ENCODE measurements around the gene SCYL1. TPM values are rescaled to one million over a fixed set of nuclear protein-coding genes. Genes with fewer than 3 reads are reported as not detected.

Gene SCYL1
- total and polyA plus RNA-seq, 2 donors (not counting 1 experiment from before 2014, with no cell fraction given), result 76.5 to 85.5 TPM

DNA sequence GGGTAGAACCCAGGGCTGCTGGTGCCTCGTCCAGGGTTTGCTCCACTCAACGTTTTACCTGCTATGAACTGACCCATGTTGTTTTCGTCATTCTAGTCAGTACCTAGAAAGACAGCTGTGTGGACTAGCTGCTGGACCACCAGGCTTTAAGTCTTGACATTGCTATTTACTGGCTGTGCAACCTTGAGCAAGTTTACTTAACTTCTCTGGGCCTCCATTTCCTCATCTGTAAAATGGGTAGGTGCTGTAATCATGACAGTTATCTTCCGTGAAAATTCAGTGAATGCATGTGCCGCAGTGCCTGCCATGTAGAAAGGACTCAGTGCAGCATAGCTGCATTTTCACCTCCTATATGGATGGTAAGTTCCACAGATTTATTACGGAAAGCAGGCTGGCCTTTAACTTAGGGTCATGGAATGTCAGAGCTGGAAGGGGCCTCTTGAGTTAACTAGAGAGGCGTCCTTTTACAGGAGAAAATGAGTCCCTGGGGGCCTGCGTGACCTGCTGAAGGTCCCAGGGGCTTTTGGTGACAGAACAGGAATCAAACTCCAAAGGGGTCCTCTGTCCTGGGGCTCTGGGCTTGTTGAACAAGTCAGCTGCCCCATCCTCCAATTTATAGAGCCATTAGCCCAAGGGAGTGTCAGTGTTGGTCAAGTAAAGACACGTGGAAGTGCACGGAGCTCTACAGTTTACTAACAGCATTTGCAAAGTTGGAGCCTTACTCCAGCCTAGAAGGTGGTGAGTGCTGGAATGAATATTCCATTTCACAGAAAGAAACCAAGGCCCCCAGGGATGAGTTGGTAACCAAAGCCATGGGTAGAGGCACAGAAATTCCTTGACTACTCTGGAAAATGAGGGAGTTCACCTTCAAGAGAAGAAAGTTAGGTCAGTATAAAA, 38.1 kb upstream of the SCYL1 start:
- H3K27me3 Mint-ChIP-seq, result no peaks in the 10 kb centered on the region
- intact Hi-C loops (cut with micrococcal nuclease), result no loop called here
- no peak overlapping the region for H3K4me2 ChIP-seq (replicated peaks; ENCODE audit: low read depth, low read length, poor library complexity, severe bottlenecking)
- H2AFZ ChIP-seq (ENCODE audit: insufficient read depth, low read depth, low read length, poor library complexity, severe bottlenecking), result peak overlapping the region; percentile 5
- no peaks in the 10 kb centered on the region for H3K36me3 ChIP-seq (replicated peaks in 1 of 2; ENCODE audit: control extremely low read depth in 1 of 2, control insufficient read depth in 1 of 2, extremely low read depth in 1 of 2, insufficient read depth in 2 of 2, low read length in 1 of 2)
- 90% methylated on average over 4 of the region's 10 CpGs for WGBS (ENCODE audit: insufficient coverage)
- H3K4me1 Mint-ChIP-seq, result peaks cover 37% of the 10 kb centered on the region
- CTCF ChIA-PET, result interaction anchor here (1.3 to 3.0 kb wide), 4 partner anchors 8 to 14 kb away, joined by 3 to 19 read pairs (median 7); no protein-coding TSS in a partner anchor
- H3K27ac ChIP-seq (ENCODE audit: low read length in 2 of 2), result no peak overlapping the region
- no peak overlapping the region for H3K4me3 Mint-ChIP-seq
- DNase-seq (no peak), ATAC-seq (ENCODE audit: low read depth) (no peak)
- no peak overlapping the region for H3K4me3 ChIP-seq (ENCODE audit: control extremely low read depth in 1 of 5, extremely low read depth in 1 of 5, insufficient read depth in 1 of 5, low read depth in 2 of 5, low read length in 4 of 5)
- peaks cover 28% of the 10 kb centered on the region for H3K79me2 ChIP-seq (ENCODE audit: control insufficient read depth, insufficient read depth, low read length)
- no peaks in the 10 kb centered on the region for H3K9me3 ChIP-seq (ENCODE audit: control extremely low read depth in 1 of 3, control insufficient read depth in 2 of 3, insufficient read depth in 1 of 3, low read length in 2 of 3)
- H3K27ac Mint-ChIP-seq, result no peak overlapping the region
- no peaks in the 10 kb centered on the region for H3K27me3 ChIP-seq (replicated peaks in 1 of 4; ENCODE audit: control extremely low read depth in 1 of 4, control insufficient read depth in 3 of 4, insufficient read depth in 4 of 4, low read length in 3 of 4)
- no peaks in the 10 kb centered on the region for H4K20me1 ChIP-seq (ENCODE audit: control insufficient read depth, insufficient read depth, low read length, poor library complexity, severe bottlenecking)
- H3K9me3 Mint-ChIP-seq (ENCODE audit: insufficient read depth), result no peaks in the 10 kb centered on the region
- POLR2A ChIA-PET, result interaction anchor here (0.6 to 8.8 kb wide), 7 partner anchors 10 to 471 kb away, joined by 3 to 70 read pairs (median 6); partner anchors contain the start of gene MALAT1
- H3K9ac ChIP-seq (ENCODE audit: low read length), result no peak overlapping the region
- peaks cover 26 to 35% of the 10 kb centered on the region in 2 donors for H3K4me1 ChIP-seq (ENCODE audit: control insufficient read depth in 2 of 2, insufficient read depth in 2 of 2, low read length in 2 of 2)
- TF ChIP-seq, protein P1, sequence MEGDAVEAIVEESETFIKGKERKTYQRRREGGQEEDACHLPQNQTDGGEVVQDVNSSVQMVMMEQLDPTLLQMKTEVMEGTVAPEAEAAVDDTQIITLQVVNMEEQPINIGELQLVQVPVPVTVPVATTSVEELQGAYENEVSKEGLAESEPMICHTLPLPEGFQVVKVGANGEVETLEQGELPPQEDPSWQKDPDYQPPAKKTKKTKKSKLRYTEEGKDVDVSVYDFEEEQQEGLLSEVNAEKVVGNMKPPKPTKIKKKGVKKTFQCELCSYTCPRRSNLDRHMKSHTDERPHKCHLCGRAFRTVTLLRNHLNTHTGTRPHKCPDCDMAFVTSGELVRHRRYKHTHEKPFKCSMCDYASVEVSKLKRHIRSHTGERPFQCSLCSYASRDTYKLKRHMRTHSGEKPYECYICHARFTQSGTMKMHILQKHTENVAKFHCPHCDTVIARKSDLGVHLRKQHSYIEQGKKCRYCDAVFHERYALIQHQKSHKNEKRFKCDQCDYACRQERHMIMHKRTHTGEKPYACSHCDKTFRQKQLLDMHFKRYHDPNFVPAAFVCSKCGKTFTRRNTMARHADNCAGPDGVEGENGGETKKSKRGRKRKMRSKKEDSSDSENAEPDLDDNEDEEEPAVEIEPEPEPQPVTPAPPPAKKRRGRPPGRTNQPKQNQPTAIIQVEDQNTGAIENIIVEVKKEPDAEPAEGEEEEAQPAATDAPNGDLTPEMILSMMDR (IDR thresholded peaks at IDR 0.05), result no peak
- TF ChIP-seq EZH2 (IDR thresholded peaks at IDR 0.05; ENCODE audit: borderline replicate concordance, insufficient read depth, low read depth, low read length, poor library complexity, severe bottlenecking), result no peak

Data from B cell (primary cell).